ENCODE measurements around the gene RPN1.

- peak; percentile 44 for TF ChIP-seq GATA2 (IDR thresholded peaks at IDR 0.05; ENCODE audit: low read depth, low read length)
- TF ChIP-seq GATA3 (IDR thresholded peaks at IDR 0.05; ENCODE audit: low read depth, low read length), result no peak
These were observed 51.5 kb downstream of the RPN1 start for GRCh38 chr3:128598884-128599664.

All from SH-SY5Y (cell line).